HL-60 (cell line): ENCODE data around the gene DOK7.

Experiments
- DNase-seq, 2 experiments: peaks; one replicate each; pipeline ENCODE4 v3.0.0-alpha.2; 2010 to 2020; ENCODE audit warnings: low read depth in 1 of 2, low spot score in 1 of 2
- H3K27ac ChIP-seq: fragments of 250-450 bp; sonication (Bioruptor Pico); replicated peaks from 2 replicates; pipeline ENCODE4 v1.5.1; 2020; ENCODE audit warnings: mild to moderate bottlenecking, moderate library complexity
- H3K27me3 ChIP-seq: fragments of 250-450 bp; sonication (Bioruptor Pico); 2 replicates; pipeline ENCODE4 v1.5.1; 2021; ENCODE audit warnings: mild to moderate bottlenecking, moderate library complexity; ENCODE audit not compliant: insufficient read depth, poor library complexity, severe bottlenecking
- H3K4me3 ChIP-seq: replicated peaks from 2 replicates; pipeline ENCODE4 v1.5.1; 2011; ENCODE audit warnings: mild to moderate bottlenecking, control low read depth, low read length; ENCODE audit not compliant: insufficient read depth
- CTCF ChIP-seq: IDR thresholded peaks from one replicate; pipeline ENCODE4 v1.5.1; 2011; ENCODE audit warnings: low read length, control low read depth, inconsistent platforms; ENCODE audit not compliant: insufficient read depth
- GABPA ChIP-seq: IDR thresholded peaks from 2 replicates; pipeline ENCODE4 v1.6.1; 2012; ENCODE audit warnings: low read depth
- POLR2AphosphoS5 ChIP-seq: IDR thresholded peaks from 2 replicates; pipeline ENCODE4 v1.6.1; 2012; ENCODE audit warnings: low read depth
- REST ChIP-seq: IDR thresholded peaks from 2 replicates; pipeline ENCODE4 v1.6.1; 2012; ENCODE audit warnings: low read depth; ENCODE audit not compliant: insufficient replicate concordance
- SPI1 ChIP-seq: IDR thresholded peaks from 2 replicates; pipeline ENCODE4 v1.6.1; 2012; ENCODE audit warnings: low read depth, mild to moderate bottlenecking, borderline replicate concordance

Gene DOK7

GRCh38 chr4:3502941-3503936 is 40.1 kb downstream of the DOK7 start:
- no peak for DNase-seq
- TF ChIP-seq SPI1, result no peak
- TF ChIP-seq CTCF, result no peak
- no peak for TF ChIP-seq GABPA
- no peak for TF ChIP-seq REST
- no peak for TF ChIP-seq POLR2AphosphoS5
- Histone ChIP-seq H3K27me3 (no peaks in the 10 kb centered on the region), H3K4me3 (no peak overlapping the region), H3K27ac (no peak overlapping the region)

GRCh38 chr4:3505231-3505630 is 42.1 kb downstream of the DOK7 start:
- no peak overlapping the region for H3K27ac ChIP-seq
- H3K27me3 ChIP-seq, result no peaks in the 10 kb centered on the region
- DNase-seq, result no peak
- TF ChIP-seq CTCF, result no peak
- TF ChIP-seq SPI1, result no peak
- TF ChIP-seq POLR2AphosphoS5, result no peak
- no peak for TF ChIP-seq REST
- no peak for TF ChIP-seq GABPA
- H3K4me3 ChIP-seq, result no peak overlapping the region

- Histone ChIP-seq H3K27ac (no peak overlapping the region), H3K27me3 (no peaks in the 10 kb centered on the region), H3K4me3 (no peak overlapping the region)
- no peak for TF ChIP-seq REST
- no peak for TF ChIP-seq GABPA
- TF ChIP-seq POLR2AphosphoS5, result 0 out of 2 replicates have a peak, but pooled peaks have one; percentile 20
- no peak for TF ChIP-seq CTCF
- 0 out of 2 replicates have a peak, but pooled peaks have one; percentile 33 for TF ChIP-seq SPI1
- peak in 1 of 2 experiments; percentile 64 for DNase-seq
These were observed 45.4 kb downstream of the DOK7 start for GRCh38 chr4:3508542-3508941.
